GM23338 (cell line): ENCODE measurements around the gene SMYD1.

ENCODE experiments used
- EZH2 ChIP-seq: fragments of 200-600 bp; sonication (generic); IDR thresholded peaks from one replicate; pipeline ENCODE4 v1.8.0; 2017; ENCODE audit warnings: antibody characterized with exemption, mild to moderate bottlenecking, low read depth; ENCODE audit not compliant: unreplicated experiment
- EZH2phosphoT487 ChIP-seq: fragments of 200-600 bp; sonication (generic); IDR thresholded peaks from one replicate; pipeline ENCODE4 v1.8.1; 2018; ENCODE audit warnings: antibody characterized with exemption; ENCODE audit not compliant: unreplicated experiment
- JUNB ChIP-seq: IDR thresholded peaks from one replicate; pipeline ENCODE4 v1.6.1; 2016; ENCODE audit warnings: antibody characterized with exemption; ENCODE audit not compliant: unreplicated experiment
- NANOG ChIP-seq: IDR thresholded peaks from 2 replicates; pipeline ENCODE4 v1.6.1; 2016; ENCODE audit warnings: antibody characterized with exemption, borderline replicate concordance
- POLR2AphosphoS5 ChIP-seq: IDR thresholded peaks from 2 replicates; pipeline ENCODE4 v1.6.1; 2016; ENCODE audit warnings: antibody characterized with exemption, low read depth
- REST ChIP-seq: IDR thresholded peaks from one replicate; pipeline ENCODE4 v1.6.1; 2018; ENCODE audit warnings: antibody characterized with exemption; ENCODE audit not compliant: unreplicated experiment
- STAT1 ChIP-seq: IDR thresholded peaks from one replicate; pipeline ENCODE4 v1.6.1; 2016; ENCODE audit warnings: antibody characterized with exemption; ENCODE audit not compliant: unreplicated experiment
- TF ChIP-seq, protein P1 (sequence below), 2 experiments: fragments of 200-600 bp in 1 of 2; sonication (generic) in 1 of 2; conservative IDR thresholded peaks; 2 replicates each; pipeline versions ENCODE4 v1.5.1 to v1.6.1; 2016 to 2017; ENCODE audit warnings: antibody characterized with exemption in 2 of 2, low read depth in 2 of 2, mild to moderate bottlenecking in 2 of 2, moderate library complexity in 1 of 2
- TF ChIP-seq, protein P2 (sequence below): IDR thresholded peaks from 2 replicates; pipeline ENCODE4 v1.6.1; 2016; ENCODE audit warnings: antibody characterized with exemption

DNA sequence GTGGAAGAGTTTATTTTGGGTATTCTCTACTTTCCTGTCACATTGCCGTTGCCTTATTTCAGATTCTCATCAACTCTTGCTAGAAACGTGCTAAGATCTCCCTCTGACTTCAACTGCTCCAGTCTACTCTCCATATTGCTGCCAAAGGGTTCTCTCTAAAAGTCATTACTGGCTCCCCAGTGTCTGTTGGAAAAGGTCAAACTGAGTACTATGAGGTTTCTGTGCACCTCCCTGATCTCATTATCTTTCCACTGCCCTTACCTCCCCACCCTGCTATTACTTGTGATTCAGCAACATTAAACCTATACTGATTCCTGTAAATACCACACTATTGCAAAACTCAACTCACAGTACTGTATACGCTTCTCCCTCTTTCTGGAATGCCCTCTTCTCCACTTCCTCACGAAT, 10.2 kb upstream of the SMYD1 start:
- TF ChIP-seq, protein P1, sequence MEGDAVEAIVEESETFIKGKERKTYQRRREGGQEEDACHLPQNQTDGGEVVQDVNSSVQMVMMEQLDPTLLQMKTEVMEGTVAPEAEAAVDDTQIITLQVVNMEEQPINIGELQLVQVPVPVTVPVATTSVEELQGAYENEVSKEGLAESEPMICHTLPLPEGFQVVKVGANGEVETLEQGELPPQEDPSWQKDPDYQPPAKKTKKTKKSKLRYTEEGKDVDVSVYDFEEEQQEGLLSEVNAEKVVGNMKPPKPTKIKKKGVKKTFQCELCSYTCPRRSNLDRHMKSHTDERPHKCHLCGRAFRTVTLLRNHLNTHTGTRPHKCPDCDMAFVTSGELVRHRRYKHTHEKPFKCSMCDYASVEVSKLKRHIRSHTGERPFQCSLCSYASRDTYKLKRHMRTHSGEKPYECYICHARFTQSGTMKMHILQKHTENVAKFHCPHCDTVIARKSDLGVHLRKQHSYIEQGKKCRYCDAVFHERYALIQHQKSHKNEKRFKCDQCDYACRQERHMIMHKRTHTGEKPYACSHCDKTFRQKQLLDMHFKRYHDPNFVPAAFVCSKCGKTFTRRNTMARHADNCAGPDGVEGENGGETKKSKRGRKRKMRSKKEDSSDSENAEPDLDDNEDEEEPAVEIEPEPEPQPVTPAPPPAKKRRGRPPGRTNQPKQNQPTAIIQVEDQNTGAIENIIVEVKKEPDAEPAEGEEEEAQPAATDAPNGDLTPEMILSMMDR (conservative IDR thresholded peaks at IDR 0.05; ENCODE audit: low read depth in 2 of 2) = no peak
- TF ChIP-seq REST (no peak), EZH2 (no peak), POLR2AphosphoS5 (no peak), EZH2phosphoT487 (no peak), NANOG (no peak), JUNB (no peak), STAT1 (no peak)
- TF ChIP-seq, protein P2, sequence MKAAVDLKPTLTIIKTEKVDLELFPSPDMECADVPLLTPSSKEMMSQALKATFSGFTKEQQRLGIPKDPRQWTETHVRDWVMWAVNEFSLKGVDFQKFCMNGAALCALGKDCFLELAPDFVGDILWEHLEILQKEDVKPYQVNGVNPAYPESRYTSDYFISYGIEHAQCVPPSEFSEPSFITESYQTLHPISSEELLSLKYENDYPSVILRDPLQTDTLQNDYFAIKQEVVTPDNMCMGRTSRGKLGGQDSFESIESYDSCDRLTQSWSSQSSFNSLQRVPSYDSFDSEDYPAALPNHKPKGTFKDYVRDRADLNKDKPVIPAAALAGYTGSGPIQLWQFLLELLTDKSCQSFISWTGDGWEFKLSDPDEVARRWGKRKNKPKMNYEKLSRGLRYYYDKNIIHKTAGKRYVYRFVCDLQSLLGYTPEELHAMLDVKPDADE = no peak
